GM18951 (cell line): ENCODE measurements around the gene BRICD5.
"Not testable (repeated sequence)": the region's sequence is repeated elsewhere in the genome, so short reads cannot be mapped to it uniquely, and the experiment has no call there.

Experiments
- POLR2A ChIP-seq: IDR thresholded peaks from 4 replicates; pipeline ENCODE4 v1.6.1; 2011; ENCODE audit warnings: mild to moderate bottlenecking; ENCODE audit not compliant: insufficient read length, insufficient read depth; ENCODE audit errors: extremely low read depth
- in situ Hi-C: fragments of 300-500 bp; cut with MboI; formaldehyde crosslinking; loops from one replicate; pipeline ENCODE4 v1.12.0; 2022; ENCODE audit warnings: low sequenced_read_pairs, mixed read lengths, inconsistent platforms; ENCODE audit not compliant: unreplicated experiment

Gene BRICD5

GRCh38 chr16:2243031-2243528 is 32.4 kb upstream of the BRICD5 start:
- in situ Hi-C loops = no loop called here
- no peak for TF ChIP-seq POLR2A

DNA sequence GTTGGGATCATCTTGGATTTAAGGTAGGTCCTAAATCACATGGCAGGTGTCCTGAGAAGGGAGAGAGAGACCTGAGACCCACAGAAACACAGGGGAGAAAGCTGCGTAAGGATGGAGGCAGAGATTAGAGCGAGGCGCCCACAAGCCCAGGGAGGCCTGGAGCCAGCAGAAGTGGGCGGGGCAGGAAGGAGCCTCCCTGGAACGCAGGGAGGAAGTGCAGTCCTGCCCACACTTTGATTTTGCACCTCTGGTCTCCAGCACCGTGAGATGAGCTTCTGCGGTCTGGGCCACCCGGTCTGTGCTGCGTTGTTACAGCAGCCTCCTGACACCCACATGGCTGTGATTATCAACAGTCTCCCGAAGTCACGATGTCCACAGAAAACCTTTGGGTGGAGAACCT is 31.9 kb upstream of the BRICD5 start:
- in situ Hi-C loops = no loop called here
- TF ChIP-seq POLR2A = no peak

DNA sequence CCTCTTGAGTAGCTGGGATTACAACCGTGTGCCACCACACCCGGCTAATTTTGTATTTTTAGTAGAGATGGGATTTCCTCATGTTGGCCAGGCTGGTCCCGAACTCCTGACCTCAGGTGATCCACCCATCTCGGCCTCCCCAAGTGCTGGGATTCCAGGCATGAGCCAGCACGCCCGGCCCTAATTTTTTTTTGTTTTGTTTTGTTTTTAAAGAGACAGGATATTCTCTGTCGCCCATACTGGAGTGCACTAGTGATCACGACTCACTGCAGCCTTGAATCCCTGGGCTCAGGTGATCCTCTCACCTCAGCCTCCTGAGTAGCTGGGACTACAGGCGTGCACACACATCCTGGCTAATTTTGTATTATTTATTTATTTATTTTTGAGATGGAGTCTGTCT is 29.7 kb upstream of the BRICD5 start:
- in situ Hi-C loops = not testable (repeated sequence)

- no peak for TF ChIP-seq POLR2A
These were observed 28.4 kb upstream of the BRICD5 start for GRCh38 chr16:2238838-2239675.

DNA sequence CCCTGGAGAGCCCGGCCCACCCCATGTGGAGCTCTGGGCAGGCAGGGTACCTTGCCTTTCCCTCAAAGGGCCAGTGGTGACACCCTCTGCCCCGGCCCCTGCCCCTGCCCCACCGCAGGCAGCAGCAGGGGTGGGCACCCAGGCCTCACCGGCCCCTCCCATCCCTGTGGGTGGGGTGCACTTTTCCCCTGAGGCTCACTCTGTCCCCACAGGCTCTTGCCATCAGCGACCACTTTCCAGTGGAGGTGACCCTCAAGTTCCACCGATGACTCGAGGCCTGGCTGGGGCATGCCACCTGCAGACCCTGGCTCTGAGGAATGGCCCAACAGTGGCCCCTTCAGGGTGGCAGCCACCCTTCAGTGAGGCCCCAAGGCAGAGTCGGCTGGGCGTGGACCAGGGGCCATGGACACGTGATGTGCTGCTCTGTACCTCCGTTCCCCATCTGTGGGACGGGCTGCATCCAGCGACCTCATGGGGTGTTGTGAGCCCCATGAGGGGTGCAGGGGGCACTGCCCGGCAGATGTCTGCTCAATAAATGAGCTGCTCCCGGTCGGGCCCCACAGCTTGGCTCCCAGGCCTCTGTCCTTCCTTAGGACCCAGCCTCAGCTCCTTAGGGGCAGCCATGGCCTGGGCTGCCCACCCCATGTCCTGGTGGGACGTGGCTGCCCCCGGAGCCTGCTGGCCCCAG is 27.6 kb upstream of the BRICD5 start:
- in situ Hi-C loops = no loop called here

More at GRCh38 chr16:2238838-2239675, 28.4 kb upstream of the BRICD5 start:
- in situ Hi-C loops = no loop called here

GRCh38 chr16:2237493-2238149 is 27.0 kb upstream of the BRICD5 start:
- TF ChIP-seq POLR2A = no peak
- in situ Hi-C loops = no loop called here

More for the DNA sequence above, 27.6 kb upstream of the BRICD5 start:
- TF ChIP-seq POLR2A = peak; percentile 23

- in situ Hi-C loops = no loop called here
- no peak for TF ChIP-seq POLR2A
These were observed 26.4 kb upstream of the BRICD5 start for GRCh38 chr16:2237102-2237482.

- no peak for TF ChIP-seq POLR2A
- in situ Hi-C loops = no loop called here
These were observed 25.9 kb upstream of the BRICD5 start, which contains the start of gene DNASE1L2 for GRCh38 chr16:2236337-2237101. DNASE1L2 (plus strand) TSS chr16:2236444; CDS start chr16:2236817, 373 bp downstream.

DNA sequence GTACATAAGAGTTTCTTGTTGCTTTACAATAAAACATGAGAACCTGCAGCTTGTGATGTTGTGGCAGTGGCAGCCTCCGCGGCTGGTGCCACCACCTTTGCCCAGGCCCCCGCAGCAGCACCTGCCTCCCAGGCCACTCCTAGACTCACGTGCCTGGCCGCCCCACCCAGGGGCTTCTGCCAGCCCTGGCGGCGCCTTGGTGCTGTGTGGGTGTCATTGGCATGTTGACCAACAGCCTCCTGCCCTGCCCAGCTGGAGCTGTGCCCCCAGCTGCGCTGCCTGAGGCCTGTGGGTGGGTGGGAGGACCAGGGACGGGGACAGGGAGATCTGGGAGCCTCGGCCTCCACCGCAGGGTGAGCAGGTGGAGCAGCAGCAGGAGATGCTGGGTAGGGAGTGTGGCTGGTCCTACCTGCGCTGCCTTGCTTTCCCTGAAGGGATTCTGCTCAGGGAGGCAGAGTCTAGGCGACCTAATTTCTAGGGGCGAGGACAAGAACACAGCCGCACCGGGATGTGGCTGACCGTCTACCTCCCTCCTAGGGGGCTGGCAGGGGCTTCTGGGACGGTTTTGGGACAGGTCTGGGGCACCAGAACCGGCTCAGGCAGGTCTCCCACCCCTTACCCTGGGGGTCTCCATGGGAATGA is 25.2 kb upstream of the BRICD5 start:
- in situ Hi-C loops = no loop called here
- no peak for TF ChIP-seq POLR2A

DNA sequence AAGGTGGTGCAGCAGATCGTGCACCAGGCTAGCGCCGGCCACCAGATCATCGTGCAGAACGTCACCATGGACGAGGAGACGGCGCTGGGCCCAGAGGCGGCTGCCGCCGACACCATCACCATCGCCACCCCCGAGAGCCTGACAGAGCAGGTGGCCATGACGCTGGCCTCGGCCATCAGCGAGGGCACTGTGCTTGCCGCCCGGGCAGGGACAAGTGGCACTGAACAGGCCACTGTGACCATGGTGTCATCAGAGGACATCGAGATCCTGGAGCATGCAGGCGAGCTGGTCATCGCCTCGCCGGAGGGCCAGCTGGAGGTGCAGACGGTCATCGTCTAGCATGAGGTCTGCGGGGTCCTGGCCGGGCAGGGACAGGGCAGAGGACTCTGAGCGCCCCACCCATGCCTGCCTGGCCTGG is 24.6 kb upstream of the BRICD5 start:
- in situ Hi-C loops = no loop called here

GRCh38 chr16:2234813-2235170 is 24.1 kb upstream of the BRICD5 start:
- TF ChIP-seq POLR2A = no peak
- in situ Hi-C loops = no loop called here

More for the DNA sequence above, 24.6 kb upstream of the BRICD5 start:
- no peak for TF ChIP-seq POLR2A
